ENCODE measurements around the gene NCOA4.
"Not testable (repeated sequence)": the region's sequence is repeated elsewhere in the genome, so short reads cannot be mapped to it uniquely, and the experiment has no call there.

DNA sequence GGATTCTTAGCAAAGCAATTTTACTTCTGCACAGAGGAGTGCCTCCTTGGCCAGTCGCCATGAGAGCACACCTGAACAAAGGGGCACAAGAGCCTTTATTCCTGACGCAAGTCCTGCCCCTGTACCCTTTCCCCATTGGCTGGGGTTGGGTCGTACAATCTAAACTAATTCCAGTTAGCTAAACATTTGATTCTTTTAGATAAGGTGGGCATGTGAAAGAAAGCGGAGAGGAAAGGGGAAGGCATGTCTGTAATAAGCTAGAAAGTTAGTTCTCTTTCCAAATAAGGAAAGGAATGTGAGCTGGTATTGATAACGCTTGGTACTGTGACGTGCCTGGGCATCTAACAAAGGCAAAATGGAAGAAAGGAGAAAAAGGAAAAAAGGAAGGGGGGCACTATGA, 73.8 kb downstream of the NCOA4 start:
- TF ChIP-seq, protein P1, sequence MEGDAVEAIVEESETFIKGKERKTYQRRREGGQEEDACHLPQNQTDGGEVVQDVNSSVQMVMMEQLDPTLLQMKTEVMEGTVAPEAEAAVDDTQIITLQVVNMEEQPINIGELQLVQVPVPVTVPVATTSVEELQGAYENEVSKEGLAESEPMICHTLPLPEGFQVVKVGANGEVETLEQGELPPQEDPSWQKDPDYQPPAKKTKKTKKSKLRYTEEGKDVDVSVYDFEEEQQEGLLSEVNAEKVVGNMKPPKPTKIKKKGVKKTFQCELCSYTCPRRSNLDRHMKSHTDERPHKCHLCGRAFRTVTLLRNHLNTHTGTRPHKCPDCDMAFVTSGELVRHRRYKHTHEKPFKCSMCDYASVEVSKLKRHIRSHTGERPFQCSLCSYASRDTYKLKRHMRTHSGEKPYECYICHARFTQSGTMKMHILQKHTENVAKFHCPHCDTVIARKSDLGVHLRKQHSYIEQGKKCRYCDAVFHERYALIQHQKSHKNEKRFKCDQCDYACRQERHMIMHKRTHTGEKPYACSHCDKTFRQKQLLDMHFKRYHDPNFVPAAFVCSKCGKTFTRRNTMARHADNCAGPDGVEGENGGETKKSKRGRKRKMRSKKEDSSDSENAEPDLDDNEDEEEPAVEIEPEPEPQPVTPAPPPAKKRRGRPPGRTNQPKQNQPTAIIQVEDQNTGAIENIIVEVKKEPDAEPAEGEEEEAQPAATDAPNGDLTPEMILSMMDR (conservative IDR thresholded peaks at IDR 0.05; ENCODE audit: low read depth, low read length), result not testable (repeated sequence)
- TF ChIP-seq EZH2 (IDR thresholded peaks at IDR 0.05; ENCODE audit: borderline replicate concordance, low read depth, low read length, poor library complexity, severe bottlenecking), result not testable (repeated sequence)
